GM20431 (cell line): ENCODE measurements around the gene NKAPL.

Experiments used
- in situ Hi-C: fragments of 300-500 bp; cut with MseI, MboI; formaldehyde crosslinking; loops from one replicate; pipeline ENCODE4 v1.15.0; 2020; ENCODE audit warnings: low sequenced_read_pairs; ENCODE audit not compliant: unreplicated experiment

The NKAPL gene

GRCh38 chr6:28258877-28259777 is at the start of gene NKAPL:
TSS of gene NKAPL (plus strand) at chr6:28259297. CDS start at chr6:28259372, 75 bp downstream.
- in situ Hi-C loops: no loop called here

- in situ Hi-C loops: no loop called here
Observed at GRCh38 chr6:28209753-28210535, 49.2 kb upstream of the NKAPL start.

- in situ Hi-C loops: no loop called here
Observed at GRCh38 chr6:28211840-28212509, 47.1 kb upstream of the NKAPL start.

- in situ Hi-C loops: no loop called here
Observed at GRCh38 chr6:28212510-28213212, 46.4 kb upstream of the NKAPL start.

GRCh38 chr6:28213213-28213523 is 45.9 kb upstream of the NKAPL start:
- in situ Hi-C loops: no loop called here

- in situ Hi-C loops: no loop called here
Observed at GRCh38 chr6:28215425-28215824, 43.7 kb upstream of the NKAPL start.

GRCh38 chr6:28217890-28218289 is 41.2 kb upstream of the NKAPL start:
- in situ Hi-C loops: no loop called here

GRCh38 chr6:28218312-28219248 is 40.5 kb upstream of the NKAPL start:
- in situ Hi-C loops: no loop called here

GRCh38 chr6:28220257-28221133 is 38.6 kb upstream of the NKAPL start:
- in situ Hi-C loops: no loop called here

GRCh38 chr6:28224131-28225055 is 34.7 kb upstream of the NKAPL start:
- in situ Hi-C loops: no loop called here

- in situ Hi-C loops: no loop called here
Observed at GRCh38 chr6:28225056-28225834, 33.9 kb upstream of the NKAPL start, which contains the start of gene ZSCAN9. TSS of gene ZSCAN9 (plus strand) at chr6:28225275. CDS start at chr6:28227085, 1,810 bp downstream.

GRCh38 chr6:28226460-28226859 is 32.6 kb upstream of the NKAPL start:
- in situ Hi-C loops: no loop called here

- in situ Hi-C loops: no loop called here
Observed at GRCh38 chr6:28232785-28233184, 26.3 kb upstream of the NKAPL start.

GRCh38 chr6:28235912-28236452 is 23.1 kb upstream of the NKAPL start:
- in situ Hi-C loops: no loop called here

- in situ Hi-C loops: no loop called here
Observed at GRCh38 chr6:28239636-28240035, 19.5 kb upstream of the NKAPL start.

- in situ Hi-C loops: no loop called here
Observed at GRCh38 chr6:28240471-28240870, 18.6 kb upstream of the NKAPL start.
